GM19035 (cell line): ENCODE measurements around the gene TEX52.

Experiments
- ATAC-seq: cut with Tn5 transposase; IDR thresholded peaks from one replicate; pipeline ENCODE4 v1.9.1; 2021; ENCODE audit not compliant: unreplicated experiment

Gene TEX52

GRCh38 chr12:2801044-2801783 is 55.6 kb downstream of the TEX52 start:
- no peak for ATAC-seq

- no peak for ATAC-seq
Observed at GRCh38 chr12:2800046-2800570, 56.7 kb downstream of the TEX52 start.
